HG03521 (cell line): ENCODE data around the gene RBBP8.

ENCODE experiments used
- ATAC-seq: cut with Tn5 transposase; IDR thresholded peaks from one replicate; pipeline ENCODE4 v1.9.1; 2021; ENCODE audit warnings: mild to moderate bottlenecking, moderate library complexity; ENCODE audit not compliant: unreplicated experiment

RBBP8 gene

GRCh38 chr18:22987547-22988189 lies 54.5 kb downstream of the RBBP8 start:
- ATAC-seq, result no peak

GRCh38 chr18:22988208-22988607 lies 55.1 kb downstream of the RBBP8 start:
- no peak for ATAC-seq

- no peak for ATAC-seq
These were observed 65.2 kb downstream of the RBBP8 start for GRCh38 chr18:22998344-22998743.

- ATAC-seq, result no peak
These were observed 66.1 kb downstream of the RBBP8 start for GRCh38 chr18:22999212-22999611.

- ATAC-seq, result no peak
These were observed 66.5 kb downstream of the RBBP8 start for GRCh38 chr18:22999647-23000046.

- ATAC-seq, result no peak
These were observed 70.2 kb downstream of the RBBP8 start for GRCh38 chr18:23003289-23003688.

GRCh38 chr18:23012249-23012648 lies 79.1 kb downstream of the RBBP8 start:
- no peak for ATAC-seq

GRCh38 chr18:23020555-23021294 lies 87.6 kb downstream of the RBBP8 start:
- no peak for ATAC-seq

GRCh38 chr18:23021623-23022022 lies 88.5 kb downstream of the RBBP8 start:
- ATAC-seq, result no peak

- no peak for ATAC-seq
These were observed 99.0 kb downstream of the RBBP8 start for GRCh38 chr18:23032030-23032582.

GRCh38 chr18:23033056-23033455 lies 99.9 kb downstream of the RBBP8 start:
- ATAC-seq, result no peak

GRCh38 chr18:23036660-23037201 lies 103.6 kb downstream of the RBBP8 start:
- ATAC-seq, result no peak

GRCh38 chr18:23037646-23038045 lies 104.5 kb downstream of the RBBP8 start:
- ATAC-seq, result no peak

- ATAC-seq, result no peak
These were observed 105.6 kb downstream of the RBBP8 start for GRCh38 chr18:23038712-23039111.

GRCh38 chr18:23042133-23042532 lies 109.0 kb downstream of the RBBP8 start:
- ATAC-seq, result no peak

GRCh38 chr18:23043803-23044376 lies 110.8 kb downstream of the RBBP8 start:
- ATAC-seq, result no peak

- no peak for ATAC-seq
These were observed 116.7 kb downstream of the RBBP8 start for GRCh38 chr18:23049698-23050373.

- ATAC-seq, result no peak
These were observed 120.8 kb downstream of the RBBP8 start for GRCh38 chr18:23053776-23054457.

- ATAC-seq, result no peak
These were observed 121.4 kb downstream of the RBBP8 start for GRCh38 chr18:23054553-23054952.

- ATAC-seq, result no peak
These were observed 123.2 kb downstream of the RBBP8 start for GRCh38 chr18:23056315-23056714.

GRCh38 chr18:23057096-23057495 lies 124.0 kb downstream of the RBBP8 start:
- ATAC-seq, result no peak
